ENCODE results near the gene MBOAT1.

MBOAT1 gene

GRCh38 chr6:20217324-20217855 is 5.1 kb upstream of the MBOAT1 start:
- no peak for DNase-seq (ENCODE audit: low read depth, low spot score)
- Histone ChIP-seq H3K9me3 (ENCODE audit: control insufficient read depth, insufficient read depth, low read length) (no peaks in the 10 kb centered on the region), H3K4me3 (ENCODE audit: low read length) (no peak overlapping the region), H3K4me1 (ENCODE audit: control insufficient read depth, insufficient read depth, low read length) (peaks cover 6% of the 10 kb centered on the region; the same call in 1 of the 2 replicates), H3K27ac (ENCODE audit: low read length) (no peak overlapping the region), H3K27me3 (ENCODE audit: control insufficient read depth, insufficient read depth, low read length) (no peaks in the 10 kb centered on the region), H3K36me3 (ENCODE audit: control insufficient read depth, insufficient read depth, low read length) (no peaks in the 10 kb centered on the region)
- no CpG with 5 or more reads among the region's 5 CpGs for WGBS (ENCODE audit: insufficient coverage, insufficient read length)

- Histone ChIP-seq H3K4me1 (ENCODE audit: control insufficient read depth, insufficient read depth, low read length) (peaks cover 6% of the 10 kb centered on the region; the same call in 1 of the 2 replicates), H3K4me3 (ENCODE audit: low read length) (no peak overlapping the region), H3K27ac (ENCODE audit: low read length) (no peak overlapping the region), H3K36me3 (ENCODE audit: control insufficient read depth, insufficient read depth, low read length) (no peaks in the 10 kb centered on the region), H3K9me3 (ENCODE audit: control insufficient read depth, insufficient read depth, low read length) (no peaks in the 10 kb centered on the region), H3K27me3 (ENCODE audit: control insufficient read depth, insufficient read depth, low read length) (no peaks in the 10 kb centered on the region)
- DNase-seq (ENCODE audit: low read depth, low spot score) = no peak
These were observed 3.0 kb upstream of the MBOAT1 start for GRCh38 chr6:20215310-20215709.

- Histone ChIP-seq H3K27me3 (ENCODE audit: control insufficient read depth, insufficient read depth, low read length) (no peaks in the 10 kb centered on the region), H3K9me3 (ENCODE audit: control insufficient read depth, insufficient read depth, low read length) (no peaks in the 10 kb centered on the region), H3K27ac (ENCODE audit: low read length) (no peak overlapping the region), H3K4me1 (ENCODE audit: control insufficient read depth, insufficient read depth, low read length) (peaks cover 6% of the 10 kb centered on the region), H3K36me3 (ENCODE audit: control insufficient read depth, insufficient read depth, low read length) (no peaks in the 10 kb centered on the region), H3K4me3 (ENCODE audit: low read length) (no peak overlapping the region)
- no CpG with 5 or more reads among the region's 9 CpGs for WGBS (ENCODE audit: insufficient coverage, insufficient read length)
- no peak for DNase-seq (ENCODE audit: low read depth, low spot score)
These were observed 1.1 kb upstream of the MBOAT1 start for GRCh38 chr6:20213271-20213798.

- no CpG with 5 or more reads among the region's 37 CpGs for WGBS (ENCODE audit: insufficient coverage, insufficient read length)
- Histone ChIP-seq H3K4me1 (ENCODE audit: control insufficient read depth, insufficient read depth, low read length) (peaks cover 6% of the 10 kb centered on the region), H3K4me3 (ENCODE audit: low read length) (peak overlapping the region; percentile 82; the same call in 1 of the 2 replicates), H3K9me3 (ENCODE audit: control insufficient read depth, insufficient read depth, low read length) (no peaks in the 10 kb centered on the region), H3K27me3 (ENCODE audit: control insufficient read depth, insufficient read depth, low read length) (no peaks in the 10 kb centered on the region), H3K27ac (ENCODE audit: low read length) (no peak overlapping the region), H3K36me3 (ENCODE audit: control insufficient read depth, insufficient read depth, low read length) (no peaks in the 10 kb centered on the region)
- DNase-seq (ENCODE audit: low read depth, low spot score) = no peak
These were observed 303 bp downstream of the MBOAT1 start for GRCh38 chr6:20211941-20212391.

GRCh38 chr6:20211037-20211940 is 980 bp downstream of the MBOAT1 start:
- DNase-seq (ENCODE audit: low read depth, low spot score) = no peak
- H3K4me3 ChIP-seq (ENCODE audit: low read length) = peak overlapping the region; percentile 82; the same call in 1 of the 2 replicates
- no peaks in the 10 kb centered on the region for H3K9me3 ChIP-seq (ENCODE audit: control insufficient read depth, insufficient read depth, low read length)
- H3K36me3 ChIP-seq (ENCODE audit: control insufficient read depth, insufficient read depth, low read length) = no peaks in the 10 kb centered on the region
- WGBS (ENCODE audit: insufficient coverage, insufficient read length) = no CpG with 5 or more reads among the region's 17 CpGs
- H3K4me1 ChIP-seq (ENCODE audit: control insufficient read depth, insufficient read depth, low read length) = peaks cover 6% of the 10 kb centered on the region
- H3K27me3 ChIP-seq (ENCODE audit: control insufficient read depth, insufficient read depth, low read length) = no peaks in the 10 kb centered on the region
- H3K27ac ChIP-seq (ENCODE audit: low read length) = no peak overlapping the region

GRCh38 chr6:20210158-20210557 is 2.1 kb downstream of the MBOAT1 start:
- H3K36me3 ChIP-seq (ENCODE audit: control insufficient read depth, insufficient read depth, low read length) = no peaks in the 10 kb centered on the region
- DNase-seq (ENCODE audit: low read depth, low spot score) = no peak
- no peaks in the 10 kb centered on the region for H3K27me3 ChIP-seq (ENCODE audit: control insufficient read depth, insufficient read depth, low read length)
- no peaks in the 10 kb centered on the region for H3K9me3 ChIP-seq (ENCODE audit: control insufficient read depth, insufficient read depth, low read length)
- no peak overlapping the region for H3K4me3 ChIP-seq (ENCODE audit: low read length)
- H3K27ac ChIP-seq (ENCODE audit: low read length) = no peak overlapping the region
- peaks cover 8% of the 10 kb centered on the region for H3K4me1 ChIP-seq (ENCODE audit: control insufficient read depth, insufficient read depth, low read length)
- no CpG with 5 or more reads among the region's 3 CpGs for WGBS (ENCODE audit: insufficient coverage, insufficient read length)

- Histone ChIP-seq H3K4me1 (ENCODE audit: control insufficient read depth, insufficient read depth, low read length) (peaks cover 8% of the 10 kb centered on the region), H3K4me3 (ENCODE audit: low read length) (no peak overlapping the region), H3K9me3 (ENCODE audit: control insufficient read depth, insufficient read depth, low read length) (no peaks in the 10 kb centered on the region), H3K36me3 (ENCODE audit: control insufficient read depth, insufficient read depth, low read length) (no peaks in the 10 kb centered on the region), H3K27me3 (ENCODE audit: control insufficient read depth, insufficient read depth, low read length) (no peaks in the 10 kb centered on the region), H3K27ac (ENCODE audit: low read length) (no peak overlapping the region)
- no peak for DNase-seq (ENCODE audit: low read depth, low spot score)
- whole genome bisulfite sequencing (ENCODE audit: insufficient coverage, insufficient read length) = no CpG with 5 or more reads among the region's 2 CpGs
These were observed 3.4 kb downstream of the MBOAT1 start for GRCh38 chr6:20208687-20209378.

GRCh38 chr6:20207088-20207418 is 5.2 kb downstream of the MBOAT1 start:
- WGBS (ENCODE audit: insufficient coverage, insufficient read length) = no CpG with 5 or more reads among the region's 5 CpGs
- no peak overlapping the region for H3K4me3 ChIP-seq (ENCODE audit: low read length)
- no peak overlapping the region for H3K27ac ChIP-seq (ENCODE audit: low read length)

GRCh38 chr6:20205722-20206161 is 6.5 kb downstream of the MBOAT1 start:
- no peaks in the 10 kb centered on the region for H3K27me3 ChIP-seq (ENCODE audit: control insufficient read depth, insufficient read depth, low read length)
- no peaks in the 10 kb centered on the region for H3K9me3 ChIP-seq (ENCODE audit: control insufficient read depth, insufficient read depth, low read length)
- no peak for DNase-seq (ENCODE audit: low read depth, low spot score)
- WGBS (ENCODE audit: insufficient coverage, insufficient read length) = no CpG with 5 or more reads among the region's 6 CpGs
- H3K36me3 ChIP-seq (ENCODE audit: control insufficient read depth, insufficient read depth, low read length) = no peaks in the 10 kb centered on the region
- peaks cover 2% of the 10 kb centered on the region for H3K4me1 ChIP-seq (ENCODE audit: control insufficient read depth, insufficient read depth, low read length)
- H3K4me3 ChIP-seq (ENCODE audit: low read length) = no peak overlapping the region
- no peak overlapping the region for H3K27ac ChIP-seq (ENCODE audit: low read length)

More at GRCh38 chr6:20207088-20207418, 5.2 kb downstream of the MBOAT1 start:
- DNase-seq (ENCODE audit: low read depth, low spot score) = no peak
- no peaks in the 10 kb centered on the region for H3K9me3 ChIP-seq (ENCODE audit: control insufficient read depth, insufficient read depth, low read length)
- no peaks in the 10 kb centered on the region for H3K27me3 ChIP-seq (ENCODE audit: control insufficient read depth, insufficient read depth, low read length)
- H3K4me1 ChIP-seq (ENCODE audit: control insufficient read depth, insufficient read depth, low read length) = peaks cover 2% of the 10 kb centered on the region
- no peaks in the 10 kb centered on the region for H3K36me3 ChIP-seq (ENCODE audit: control insufficient read depth, insufficient read depth, low read length)

- no peak overlapping the region for H3K4me3 ChIP-seq (ENCODE audit: low read length)
- H3K27me3 ChIP-seq (ENCODE audit: control insufficient read depth, insufficient read depth, low read length) = no peaks in the 10 kb centered on the region
- no peaks in the 10 kb centered on the region for H3K36me3 ChIP-seq (ENCODE audit: control insufficient read depth, insufficient read depth, low read length)
- peaks cover 2% of the 10 kb centered on the region; the same call in 1 of the 2 replicates for H3K4me1 ChIP-seq (ENCODE audit: control insufficient read depth, insufficient read depth, low read length)
- no peak overlapping the region for H3K27ac ChIP-seq (ENCODE audit: low read length)
- no CpG with 5 or more reads among the region's 4 CpGs for WGBS (ENCODE audit: insufficient coverage, insufficient read length)
- no peak for DNase-seq (ENCODE audit: low read depth, low spot score)
- H3K9me3 ChIP-seq (ENCODE audit: control insufficient read depth, insufficient read depth, low read length) = no peaks in the 10 kb centered on the region
These were observed 7.8 kb downstream of the MBOAT1 start for GRCh38 chr6:20204512-20204894.
